Heart left ventricle (tissue), 13 donors: ENCODE measurements around the gene BCL2L12.

Source experiments
- POLR2A ChIP-seq, 2 donors: fragments of 450-650 bp; IDR thresholded peaks; one replicate each; pipeline ENCODE4 v1.6.1; 2017; ENCODE audit warnings: antibody characterized with exemption in 2 of 2, mild to moderate bottlenecking in 2 of 2, moderate library complexity in 2 of 2
- TF ChIP-seq, protein P1 (sequence below), 12 donors: fragments of 200-600 bp; sonication (generic) in 4 of 12; IDR thresholded peaks; one replicate each; pipeline versions ENCODE4 v1.5.0 to v1.8.0; 2018 to 2022; ENCODE audit warnings: antibody characterized with exemption in 12 of 12, mild to moderate bottlenecking in 5 of 12
- donor health status: ischemic (EF 13 %, LVEDD 7.1; RV severe dilation, severe dysfunction).
- donor health status: DM: no; HTN: yes; CAD: no.
- donor health status: DM: no; HTN: no; CAD: no.
- donor health status: ischemic (EF 25% LVEDD 6.9; RV normal size, moderate dysfunction).
- donor health status: ischemic (EF 25% LVEDD 5.7; RV mildly dilated, moderate dysfunction).
- donor health status: ischemic (EF 35%, LVEDD 5.7; RV mildly dilated, moderate dysfunction).
- donor health status: nonischemic (EF 11% LVEDD 7.7; RV severe dilation, severe dysfunction).
- donor health status: DM: yes; HTN: yes; CAD: no.
- donor health status: PGD.
- donor health status: ischemic (EF 29% LVEDD 5.4; RV normal size, mild dysfunction).
- donor health status: nonischemic (EF 23%, LVEDD 6.1; RV moderate dilation, normal function).

DNA sequence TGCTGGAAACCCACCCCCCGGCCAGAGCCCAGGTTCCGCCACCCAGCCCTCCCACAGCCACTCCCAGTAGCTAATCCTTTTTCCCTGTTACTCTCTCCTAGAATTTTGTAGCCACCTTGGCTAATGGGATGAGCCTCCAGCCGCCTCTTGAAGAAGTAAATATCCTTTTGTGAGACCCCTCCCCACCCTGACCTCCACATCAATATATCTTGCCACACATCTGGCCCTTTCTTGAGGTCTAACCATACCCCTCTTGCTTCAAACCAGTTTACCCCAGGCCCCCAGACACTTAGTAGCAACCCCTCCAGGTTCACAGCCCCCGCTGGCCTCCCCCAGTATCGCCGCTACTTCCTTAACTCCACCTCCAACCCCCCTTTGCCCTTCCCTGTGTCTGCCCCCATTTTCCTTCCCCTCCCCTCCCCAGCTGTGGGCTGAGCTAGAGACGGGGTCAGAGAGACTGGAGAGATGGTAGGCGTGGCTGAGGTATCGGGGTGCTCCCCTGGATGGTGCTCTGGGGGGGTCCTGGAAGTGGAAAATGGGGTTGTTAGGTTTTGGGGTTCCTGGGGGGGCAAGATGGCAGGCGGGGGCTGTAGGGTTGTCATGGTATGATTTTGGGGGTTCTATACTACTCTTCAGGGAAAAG, 14.2 kb downstream of the BCL2L12 start:
- TF ChIP-seq POLR2A (IDR thresholded peaks at IDR 0.05): no peak
- TF ChIP-seq, protein P1, sequence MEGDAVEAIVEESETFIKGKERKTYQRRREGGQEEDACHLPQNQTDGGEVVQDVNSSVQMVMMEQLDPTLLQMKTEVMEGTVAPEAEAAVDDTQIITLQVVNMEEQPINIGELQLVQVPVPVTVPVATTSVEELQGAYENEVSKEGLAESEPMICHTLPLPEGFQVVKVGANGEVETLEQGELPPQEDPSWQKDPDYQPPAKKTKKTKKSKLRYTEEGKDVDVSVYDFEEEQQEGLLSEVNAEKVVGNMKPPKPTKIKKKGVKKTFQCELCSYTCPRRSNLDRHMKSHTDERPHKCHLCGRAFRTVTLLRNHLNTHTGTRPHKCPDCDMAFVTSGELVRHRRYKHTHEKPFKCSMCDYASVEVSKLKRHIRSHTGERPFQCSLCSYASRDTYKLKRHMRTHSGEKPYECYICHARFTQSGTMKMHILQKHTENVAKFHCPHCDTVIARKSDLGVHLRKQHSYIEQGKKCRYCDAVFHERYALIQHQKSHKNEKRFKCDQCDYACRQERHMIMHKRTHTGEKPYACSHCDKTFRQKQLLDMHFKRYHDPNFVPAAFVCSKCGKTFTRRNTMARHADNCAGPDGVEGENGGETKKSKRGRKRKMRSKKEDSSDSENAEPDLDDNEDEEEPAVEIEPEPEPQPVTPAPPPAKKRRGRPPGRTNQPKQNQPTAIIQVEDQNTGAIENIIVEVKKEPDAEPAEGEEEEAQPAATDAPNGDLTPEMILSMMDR (IDR thresholded peaks at IDR 0.05): no peak
